Endothelial cell of umbilical vein (primary cell): ENCODE data around the gene PALMD. TPM values are rescaled to one million over a fixed set of nuclear protein-coding genes. Genes with fewer than 3 reads are reported as not detected.

Source experiments
- BruUV-seq: library from RNA; stranded (reverse); fragments of 400-500 nt; replicated peaks from 2 replicates; lab custom pipeline; 2021; lab: Mats Ljungman, UMichigan
- CTCF ChIA-PET: fragments of 300-600, 350-600 bp; sonication (Branson Sonifier 250); formaldehyde crosslinking; loops from one replicate; lab custom pipeline; 2021; ENCODE audit warnings: antibody characterized with exemption, inconsistent platforms; lab: Charles Lee
- POLR2A ChIA-PET: fragments of 300-600, 350-600 bp; sonication (Branson Sonifier 250); formaldehyde crosslinking; loops from one replicate; lab custom pipeline; 2021; ENCODE audit warnings: antibody characterized with exemption, inconsistent platforms; lab: Charles Lee
- DNase-seq: peaks from one replicate; pipeline ENCODE4 v3.0.0-alpha.2; 2011; ENCODE audit warnings: low read depth, low spot score
- FAIRE-seq: peaks from 2 replicates; lab custom pipeline; 2011; peaks lifted over from hg19 to GRCh38; lab: Jason Lieb, UNC
- H2AFZ ChIP-seq: 2 replicates; pipeline ENCODE4 v1.6.0; 2012; ENCODE audit warnings: low read depth, low read length, control low read depth, inconsistent platforms
- H3K27ac ChIP-seq: 2 replicates; pipeline ENCODE4 v1.5.1; 2011; ENCODE audit warnings: low read depth, mild to moderate bottlenecking, control low read depth, low read length, moderate library complexity; ENCODE audit not compliant: insufficient read depth
- H3K27me3 ChIP-seq, 2 experiments: 2 replicates each; pipeline versions ENCODE4 v1.6.0 to v1.6.1; 2011; ENCODE audit warnings: low read length in 2 of 2, mixed read lengths in 1 of 2; ENCODE audit not compliant: control insufficient read depth in 2 of 2, insufficient read depth in 2 of 2
- H3K36me3 ChIP-seq, 2 experiments: 2 replicates in 1 of 2; 3 replicates in 1 of 2; pipeline ENCODE4 v1.5.1; 2011; ENCODE audit warnings: low read length in 2 of 2, mild to moderate bottlenecking in 1 of 2, moderate library complexity in 1 of 2; ENCODE audit not compliant: control insufficient read depth in 2 of 2, insufficient read depth in 2 of 2; ENCODE audit errors: extremely low read depth in 1 of 2
- H3K4me1 ChIP-seq: 3 replicates; pipeline ENCODE4 v1.5.1; 2011; ENCODE audit warnings: mild to moderate bottlenecking, low read length; ENCODE audit not compliant: control insufficient read depth, insufficient read depth; ENCODE audit errors: extremely low read depth
- H3K4me2 ChIP-seq: 2 replicates; pipeline ENCODE4 v1.6.1; 2011; ENCODE audit warnings: low read length, control low read depth, mixed read lengths; ENCODE audit not compliant: insufficient read depth
- H3K4me3 ChIP-seq, 3 experiments: fragments of 200-600 bp in 1 of 3; sonication (generic), shearing (Covaris generic) in 1 of 3; replicated peaks in 1 of 3; 2 replicates each; pipeline ENCODE4 v1.5.1; 2011 to 2016; ENCODE audit warnings: control low read depth in 3 of 3, low read length in 3 of 3, mild to moderate bottlenecking in 2 of 3, inconsistent platforms in 1 of 3, low read depth in 1 of 3, moderate library complexity in 1 of 3; ENCODE audit not compliant: insufficient read depth in 1 of 3
- H3K79me2 ChIP-seq: 2 replicates; pipeline ENCODE4 v1.6.0; 2012; ENCODE audit warnings: low read length, inconsistent platforms; ENCODE audit not compliant: control insufficient read depth, insufficient read depth
- H3K9ac ChIP-seq: replicated peaks from 2 replicates; pipeline ENCODE3; 2011; ENCODE audit warnings: low read length, control low read depth; ENCODE audit not compliant: insufficient read depth; ENCODE audit errors: extremely low read depth
- H3K9me1 ChIP-seq: replicated peaks from 3 replicates; pipeline ENCODE4 v1.6.0; 2011; ENCODE audit warnings: mild to moderate bottlenecking, low read length; ENCODE audit not compliant: control insufficient read depth, insufficient read depth; ENCODE audit errors: extremely low read depth
- H3K9me3 ChIP-seq: replicated peaks from 2 replicates; pipeline ENCODE4 v1.5.1; 2012; ENCODE audit warnings: low read length, inconsistent platforms; ENCODE audit not compliant: control insufficient read depth, insufficient read depth
- H4K20me1 ChIP-seq: replicated peaks from 2 replicates; pipeline ENCODE3; 2011; ENCODE audit warnings: mild to moderate bottlenecking, low read length; ENCODE audit not compliant: control insufficient read depth, insufficient read depth; ENCODE audit errors: extremely low read depth
- CTCF ChIP-seq, 2 donors: IDR thresholded peaks; 1 replicate in 1 of 2; 2 replicates in 1 of 2; pipeline ENCODE4 v1.5.1; 2011; ENCODE audit warnings: low read length in 2 of 2, mild to moderate bottlenecking in 2 of 2, moderate library complexity in 2 of 2, control low read depth in 1 of 2, inconsistent platforms in 1 of 2, low read depth in 1 of 2; ENCODE audit not compliant: insufficient read depth in 1 of 2; ENCODE audit errors: extremely low read depth in 1 of 2
- EZH2 ChIP-seq: IDR thresholded peaks from 2 replicates; pipeline ENCODE4 v1.6.1; 2012; ENCODE audit warnings: borderline replicate concordance, low read depth, mild to moderate bottlenecking, moderate library complexity, low read length, inconsistent platforms; ENCODE audit not compliant: severe bottlenecking
- FOS ChIP-seq: IDR thresholded peaks from 2 replicates; pipeline ENCODE4 v1.6.1; 2011; ENCODE audit warnings: mild to moderate bottlenecking, low read length, moderate library complexity, borderline replicate concordance; ENCODE audit not compliant: insufficient read depth
- GATA2 ChIP-seq: IDR thresholded peaks from 2 replicates; pipeline ENCODE4 v1.7.0; 2011; ENCODE audit warnings: low read depth, mild to moderate bottlenecking, moderate library complexity, mixed read lengths, low read length; ENCODE audit not compliant: insufficient read length, insufficient read depth
- JUN ChIP-seq: IDR thresholded peaks from 2 replicates; pipeline ENCODE4 v1.6.1; 2011; ENCODE audit warnings: borderline replicate concordance, low read depth; ENCODE audit not compliant: insufficient read length, insufficient read depth
- MAX ChIP-seq: IDR thresholded peaks from 2 replicates; pipeline ENCODE4 v1.6.1; 2011; ENCODE audit not compliant: insufficient read depth, insufficient read length
- MYC ChIP-seq: IDR thresholded peaks from one replicate; pipeline ENCODE4 v1.6.1; 2011; ENCODE audit warnings: mild to moderate bottlenecking, low read depth, low read length
- POLR2A ChIP-seq: IDR thresholded peaks from 2 replicates; pipeline ENCODE4 v1.6.1; 2012; ENCODE audit warnings: low read depth, mild to moderate bottlenecking, control low read depth, low read length
- POLR2AphosphoS5 ChIP-seq: IDR thresholded peaks from 2 replicates; pipeline ENCODE4 v1.6.1; 2012; ENCODE audit warnings: low read depth, mild to moderate bottlenecking, control low read depth, low read length, moderate library complexity; ENCODE audit not compliant: insufficient read depth
- dilution Hi-C: fragments of 300-500 bp; cut with MboI; formaldehyde crosslinking; loops from one replicate; pipeline ENCODE4 v1.15.0; 2019; ENCODE audit warnings: low sequenced_read_pairs; ENCODE audit not compliant: extremely low pct_ligation_motif_present
- intact Hi-C: fragments of 100-400 bp; cut with micrococcal nuclease; formaldehyde crosslinking; loops from one replicate; pipeline ENCODE4 v1.10.0; 2022
- polyA plus RNA-seq, 4 experiments: library from polyadenylated mRNA; depleted of rRNA in 3 of 4; stranded (reverse) in 3 of 4; unstranded in 1 of 4; fragments of >200 nt; gene quantifications; 2 replicates each; pipeline versions ENCODE4 v1.2.1 to v1.2.3, GENCODE V29; 2011 to 2012; ENCODE audit warnings: missing spikeins in 1 of 4
- total RNA-seq: library from RNA; stranded (reverse); gene quantifications from 2 replicates; pipeline ENCODE4 v1.2.3, GENCODE V29; 2021

PALMD gene
- total and polyA plus RNA-seq, 2 donors (not counting 3 experiments of a cell fraction or from before 2014, with no cell fraction given) = 52.6 to 137 TPM

- POLR2A ChIA-PET = no interaction called here
- no peaks in the 10 kb centered on the region for H3K79me2 ChIP-seq
- no peaks in the 10 kb centered on the region for H3K9me3 ChIP-seq
- DNase-seq (no peak), FAIRE-seq (no peak)
- intact Hi-C loops = no loop called here
- H3K27ac ChIP-seq = no peak overlapping the region
- H3K9ac ChIP-seq = no peak overlapping the region
- dilution Hi-C loops = no loop called here
- TF ChIP-seq MAX = no peak
- no peak for TF ChIP-seq EZH2
- TF ChIP-seq MYC = no peak
- TF ChIP-seq CTCF (IDR thresholded peaks at IDR 0.05; ENCODE audit: extremely low read depth in 1 of 2, insufficient read depth in 1 of 2, low read depth in 1 of 2, low read length in 2 of 2) = no peak
- TF ChIP-seq POLR2A = no peak
- TF ChIP-seq GATA2 = no peak
- no peak for TF ChIP-seq FOS
- no peak for TF ChIP-seq JUN
- TF ChIP-seq POLR2AphosphoS5 = peak; percentile 19
- H3K9me1 ChIP-seq = no peaks in the 10 kb centered on the region
- H3K4me2 ChIP-seq = no peak overlapping the region
- peaks cover 6 to 10% of the 10 kb centered on the region in 2 experiments for H3K36me3 ChIP-seq
- CTCF ChIA-PET = no interaction called here
- H4K20me1 ChIP-seq = no peaks in the 10 kb centered on the region
- H3K27me3 ChIP-seq = no peaks in the 10 kb centered on the region
- BruUV-seq = TSS peak; percentile 5
- H3K4me1 ChIP-seq = peaks cover 11% of the 10 kb centered on the region
- no peak overlapping the region for H3K4me3 ChIP-seq
- no peak overlapping the region for H2AFZ ChIP-seq
These were observed 51.7 kb downstream of the PALMD start for GRCh38 chr1:99697580-99697979.
